PC-3 (cell line): ENCODE measurements around the gene TRPC4AP. TPM values are rescaled to one million over a fixed set of nuclear protein-coding genes. Genes with fewer than 3 reads are reported as not detected.
"Not testable (repeated sequence)": the region's sequence is repeated elsewhere in the genome, so short reads cannot be mapped to it uniquely, and the experiment has no call there.

Source experiments
- ATAC-seq: fragments of 200-7000 bp; cut with Tn5 transposase; 2 replicates; pipeline ENCODE4 v1.9.1; 2020; ENCODE audit warnings: mild to moderate bottlenecking, moderate library complexity
- BruUV-seq: library from RNA; stranded (reverse); fragments of 400-500 nt; replicated peaks from 2 replicates; lab custom pipeline; 2021; lab: Mats Ljungman, UMichigan
- CTCF ChIA-PET: fragments of 300-600 bp; sonication (Branson Sonifier 250); formaldehyde crosslinking; loops from one replicate; lab custom pipeline; 2022; ENCODE audit warnings: antibody characterized with exemption; lab: Charles Lee
- POLR2A ChIA-PET: fragments of 300-600 bp; sonication (Branson Sonifier 250); formaldehyde crosslinking; loops from one replicate; lab custom pipeline; 2022; ENCODE audit warnings: antibody characterized with exemption; ENCODE audit not compliant: unreplicated experiment; lab: Charles Lee
- DNase-seq: peaks from one replicate; pipeline ENCODE4 v3.0.0-alpha.2; 2015
- H2AFZ ChIP-seq: fragments of 300-600 bp; sonication (generic); 2 replicates; pipeline ENCODE4 v1.6.0; 2016; ENCODE audit warnings: antibody characterized with exemption, low read length
- H3F3A ChIP-seq: fragments of 300-600 bp; sonication (generic); one replicate; pipeline ENCODE4 v1.6.0; 2017; ENCODE audit warnings: antibody characterized with exemption, low read length, control low read depth, mild to moderate bottlenecking; ENCODE audit not compliant: unreplicated experiment
- H3K27ac ChIP-seq: fragments of 300-600 bp; sonication (generic); 2 replicates; pipeline ENCODE4 v1.5.1; 2016; ENCODE audit warnings: mild to moderate bottlenecking, low read length
- H3K27me3 ChIP-seq: fragments of 300-600 bp; sonication (generic); 2 replicates; pipeline ENCODE4 v1.6.1; 2016; ENCODE audit warnings: low read length, mixed read lengths
- H3K36me3 ChIP-seq: fragments of 300-600 bp; sonication (generic); 2 replicates; pipeline ENCODE4 v1.6.1; 2016; ENCODE audit warnings: low read depth, mixed run types, low read length, mixed read lengths
- H3K4me1 ChIP-seq: fragments of 300-600 bp; sonication (generic); 2 replicates; pipeline ENCODE4 v1.5.1; 2016; ENCODE audit warnings: low read length; ENCODE audit not compliant: insufficient read depth
- H3K4me2 ChIP-seq: fragments of 300-600 bp; sonication (generic); 2 replicates; pipeline ENCODE4 v1.6.0; 2016; ENCODE audit warnings: low read length
- H3K4me3 ChIP-seq: fragments of 300-600 bp; sonication (generic); 2 replicates; pipeline ENCODE4 v1.5.1; 2016; ENCODE audit warnings: mild to moderate bottlenecking, low read length, mixed read lengths
- H3K79me2 ChIP-seq: fragments of 300-600 bp; sonication (generic); 2 replicates; pipeline ENCODE4 v1.6.1; 2017; ENCODE audit warnings: low read length, mixed read lengths
- H3K9ac ChIP-seq: fragments of 300-600 bp; sonication (generic); 2 replicates; pipeline ENCODE4 v1.6.0; 2016; ENCODE audit warnings: mild to moderate bottlenecking, low read length
- H3K9me2 ChIP-seq: fragments of 300-600 bp; sonication (generic); replicated peaks from 2 replicates; pipeline ENCODE4 v1.6.1; 2016; ENCODE audit warnings: mixed run types, low read length, mixed read lengths
- H3K9me3 ChIP-seq: fragments of 300-600 bp; sonication (generic); 2 replicates; pipeline ENCODE4 v1.6.1; 2016; ENCODE audit warnings: low read length, mixed read lengths
- H4K20me1 ChIP-seq: fragments of 300-600 bp; sonication (generic); 2 replicates; pipeline ENCODE4 v1.6.1; 2016; ENCODE audit warnings: low read length, mixed read lengths
- EZH2 ChIP-seq: fragments of 300-600 bp; sonication (generic); IDR thresholded peaks from one replicate; pipeline ENCODE4 v1.6.1; 2017; ENCODE audit warnings: antibody characterized with exemption, mild to moderate bottlenecking, low read length; ENCODE audit not compliant: unreplicated experiment
- EZH2phosphoT487 ChIP-seq: fragments of 300-600 bp; sonication (generic); IDR thresholded peaks from 2 replicates; pipeline ENCODE4 v1.6.1; 2018; ENCODE audit warnings: mild to moderate bottlenecking, antibody characterized with exemption, low read length, borderline replicate concordance
- intact Hi-C: fragments of 100-400 bp; cut with micrococcal nuclease; formaldehyde crosslinking; loops from 2 replicates; pipeline ENCODE4 v1.9.0; 2023
- total RNA-seq: library from RNA; depleted of rRNA; stranded (reverse); fragments of >200 nt; gene quantifications from 2 replicates; pipeline ENCODE4 v1.2.3, GENCODE V29; 2014
- TF ChIP-seq, protein P1 (sequence below): fragments of 300-600 bp; sonication (generic); conservative IDR thresholded peaks from 2 replicates; pipeline ENCODE4 v1.5.1; 2017; ENCODE audit warnings: antibody characterized with exemption, low read depth, mild to moderate bottlenecking, low read length

TRPC4AP gene
- total RNA-seq, 1 experiment from 2014 or later: 46.9 TPM

DNA sequence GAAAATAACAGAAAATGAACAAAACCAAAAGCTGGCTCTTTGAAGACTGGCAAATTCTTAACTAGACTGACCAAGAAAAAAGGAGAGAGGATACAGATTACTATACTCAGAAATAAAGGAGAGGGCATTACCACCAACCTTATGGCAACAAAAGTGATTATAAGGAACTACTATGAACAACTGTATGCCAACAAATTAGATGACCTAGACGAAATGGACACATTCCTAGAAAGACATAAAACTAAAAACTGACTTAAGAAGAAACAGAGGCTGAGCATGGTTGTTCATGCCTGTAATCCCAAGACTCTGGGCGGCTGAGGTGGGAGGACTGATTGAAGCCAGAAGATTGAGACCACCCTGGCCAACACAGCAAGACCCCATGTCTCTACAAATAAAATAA, 33.5 kb downstream of the TRPC4AP start:
- H3K27me3 ChIP-seq: no peaks in the 10 kb centered on the region
- POLR2A ChIA-PET: no interaction called here
- no TSS peak for BruUV-seq
- no peak for ATAC-seq
- intact Hi-C loops: no loop called here
- peaks cover 27% of the 10 kb centered on the region for H3K4me1 ChIP-seq
- peaks cover 6% of the 10 kb centered on the region for H3F3A ChIP-seq
- H3K27ac ChIP-seq: no peak overlapping the region
- no peak for DNase-seq
- H2AFZ ChIP-seq: no peak overlapping the region
- peaks cover 21% of the 10 kb centered on the region for H3K36me3 ChIP-seq
- H3K4me2 ChIP-seq: no peak overlapping the region
- H3K79me2 ChIP-seq: peaks cover 69% of the 10 kb centered on the region
- TF ChIP-seq EZH2 (no peak), EZH2phosphoT487 (no peak)
- TF ChIP-seq, protein P1, sequence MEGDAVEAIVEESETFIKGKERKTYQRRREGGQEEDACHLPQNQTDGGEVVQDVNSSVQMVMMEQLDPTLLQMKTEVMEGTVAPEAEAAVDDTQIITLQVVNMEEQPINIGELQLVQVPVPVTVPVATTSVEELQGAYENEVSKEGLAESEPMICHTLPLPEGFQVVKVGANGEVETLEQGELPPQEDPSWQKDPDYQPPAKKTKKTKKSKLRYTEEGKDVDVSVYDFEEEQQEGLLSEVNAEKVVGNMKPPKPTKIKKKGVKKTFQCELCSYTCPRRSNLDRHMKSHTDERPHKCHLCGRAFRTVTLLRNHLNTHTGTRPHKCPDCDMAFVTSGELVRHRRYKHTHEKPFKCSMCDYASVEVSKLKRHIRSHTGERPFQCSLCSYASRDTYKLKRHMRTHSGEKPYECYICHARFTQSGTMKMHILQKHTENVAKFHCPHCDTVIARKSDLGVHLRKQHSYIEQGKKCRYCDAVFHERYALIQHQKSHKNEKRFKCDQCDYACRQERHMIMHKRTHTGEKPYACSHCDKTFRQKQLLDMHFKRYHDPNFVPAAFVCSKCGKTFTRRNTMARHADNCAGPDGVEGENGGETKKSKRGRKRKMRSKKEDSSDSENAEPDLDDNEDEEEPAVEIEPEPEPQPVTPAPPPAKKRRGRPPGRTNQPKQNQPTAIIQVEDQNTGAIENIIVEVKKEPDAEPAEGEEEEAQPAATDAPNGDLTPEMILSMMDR: no peak
- H4K20me1 ChIP-seq: peaks cover 9% of the 10 kb centered on the region; the same call in 1 of the 2 replicates
- H3K9me3 ChIP-seq: no peaks in the 10 kb centered on the region
- H3K9ac ChIP-seq: no peak overlapping the region
- no peaks in the 10 kb centered on the region for H3K9me2 ChIP-seq
- H3K4me3 ChIP-seq: no peak overlapping the region
- CTCF ChIA-PET: no interaction called here

DNA sequence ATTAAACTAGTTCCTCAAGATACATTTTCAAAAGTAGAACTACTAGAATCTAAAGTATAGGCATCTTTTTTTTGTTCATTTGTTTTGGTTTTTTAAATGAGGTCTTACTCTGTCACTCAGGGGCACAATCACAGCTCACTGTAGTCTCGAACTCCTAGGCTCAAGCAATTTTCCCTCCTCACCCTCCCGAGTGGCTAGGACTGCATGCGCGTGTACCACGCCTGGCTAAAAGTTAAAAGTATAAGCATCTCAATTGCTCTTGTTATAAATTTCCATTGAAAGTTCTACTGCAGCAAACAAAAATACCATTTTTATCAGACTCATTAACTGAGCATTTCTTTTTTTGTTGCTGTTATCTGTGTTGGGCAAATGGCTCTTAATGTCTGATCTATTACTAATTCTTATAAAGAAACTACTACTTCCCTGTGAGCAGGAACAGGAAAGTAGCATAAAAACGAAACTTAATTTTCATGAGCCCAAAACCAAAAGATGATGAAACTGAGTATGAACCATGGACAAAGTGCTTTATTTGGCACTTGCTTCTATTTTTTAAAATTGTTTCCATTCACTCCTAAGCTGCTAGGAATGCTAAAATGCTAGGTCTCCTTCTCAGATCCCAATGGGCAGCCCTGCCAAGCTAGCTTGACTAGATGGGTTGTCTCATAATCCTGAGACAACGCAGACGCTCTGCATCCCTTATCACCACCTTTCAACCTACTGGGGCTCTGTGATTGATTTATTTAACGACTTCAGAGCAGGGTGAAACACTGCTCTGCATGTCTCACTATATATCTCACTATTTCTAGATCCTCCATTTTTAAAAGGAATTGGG, 36.9 kb downstream of the TRPC4AP start:
- DNase-seq (no peak), ATAC-seq (no peak)
- Histone ChIP-seq H3K79me2 (peaks cover 55% of the 10 kb centered on the region), H3K9me2 (no peaks in the 10 kb centered on the region), H3F3A (peaks cover 6% of the 10 kb centered on the region), H3K4me3 (no peak overlapping the region), H3K27ac (no peak overlapping the region), H2AFZ (no peak overlapping the region), H4K20me1 (no peaks in the 10 kb centered on the region), H3K4me1 (peaks cover 40% of the 10 kb centered on the region), H3K9ac (no peak overlapping the region), H3K36me3 (peaks cover 12% of the 10 kb centered on the region), H3K9me3 (no peaks in the 10 kb centered on the region), H3K27me3 (no peaks in the 10 kb centered on the region), H3K4me2 (peak overlapping the region; percentile 6; the same call in 1 of the 2 replicates)
- ChIA-PET POLR2A (no interaction called here), CTCF (no interaction called here)
- TF ChIP-seq EZH2 (no peak), EZH2phosphoT487 (no peak)
- TF ChIP-seq, protein P1: no peak
- no TSS peak for BruUV-seq
- intact Hi-C loops: no loop called here

DNA sequence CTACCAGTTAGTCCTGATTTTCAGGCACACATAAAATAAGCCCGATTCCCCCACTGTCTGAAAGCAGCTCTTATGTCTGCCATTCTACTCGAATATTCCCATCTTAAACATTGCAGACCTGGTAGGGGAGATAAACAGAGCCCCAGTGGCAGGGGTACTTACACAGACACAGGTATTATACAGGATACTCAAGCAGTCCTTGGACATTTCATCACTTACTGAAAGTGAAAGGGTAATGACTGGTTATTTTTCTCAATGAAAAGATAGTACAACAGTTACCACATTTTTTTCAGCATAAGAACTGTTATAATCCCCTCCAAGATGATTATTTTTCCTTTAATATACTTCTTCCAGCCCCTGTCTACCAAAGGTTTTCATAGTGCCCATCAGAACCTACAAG, 37.8 kb downstream of the TRPC4AP start:
- Histone ChIP-seq H3F3A (peaks cover 6% of the 10 kb centered on the region), H3K36me3 (peaks cover 13% of the 10 kb centered on the region), H3K9me3 (no peaks in the 10 kb centered on the region), H3K4me2 (no peak overlapping the region), H3K27ac (no peak overlapping the region), H4K20me1 (no peaks in the 10 kb centered on the region), H2AFZ (no peak overlapping the region), H3K9me2 (no peaks in the 10 kb centered on the region), H3K9ac (no peak overlapping the region), H3K79me2 (peaks cover 46% of the 10 kb centered on the region), H3K4me1 (peaks cover 40% of the 10 kb centered on the region), H3K27me3 (no peaks in the 10 kb centered on the region), H3K4me3 (no peak overlapping the region)
- ChIA-PET POLR2A (no interaction called here), CTCF (no interaction called here)
- no TSS peak for BruUV-seq
- TF ChIP-seq EZH2 (no peak), EZH2phosphoT487 (no peak)
- TF ChIP-seq, protein P1: no peak
- intact Hi-C loops: no loop called here
- ATAC-seq (no peak), DNase-seq (no peak)

DNA sequence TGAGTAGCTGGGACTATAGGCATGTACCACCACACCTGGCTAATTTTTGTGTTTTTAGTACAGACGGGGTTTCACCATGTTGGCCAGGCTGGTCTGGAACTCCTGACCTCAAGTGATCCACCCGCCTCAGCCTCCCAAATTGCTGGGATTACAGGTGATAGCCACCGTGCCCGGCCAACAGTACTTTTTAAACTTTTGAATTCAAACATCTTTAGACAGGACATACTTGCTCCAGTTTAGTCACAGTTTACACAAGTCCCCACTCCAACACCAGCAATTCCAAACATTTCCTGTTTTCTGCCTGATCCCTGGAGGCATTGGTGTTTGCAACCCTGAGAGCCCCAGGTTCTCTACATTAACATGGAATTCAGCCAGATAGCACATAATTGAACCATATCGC, 40.0 kb downstream of the TRPC4AP start:
- H3K4me3 ChIP-seq, H3K27ac ChIP-seq, H4K20me1 ChIP-seq, H2AFZ ChIP-seq, H3K27me3 ChIP-seq, BruUV-seq, H3K9ac ChIP-seq, POLR2A ChIA-PET, H3K9me3 ChIP-seq, H3K9me2 ChIP-seq, H3F3A ChIP-seq, intact Hi-C loops: not testable (repeated sequence)
- DNase-seq: peak; percentile 88
- Histone ChIP-seq H3K4me2 (peak overlapping the region; percentile 29), H3K79me2 (peaks cover 26% of the 10 kb centered on the region; the same call in 1 of the 2 replicates), H3K36me3 (peaks cover 29% of the 10 kb centered on the region), H3K4me1 (peaks cover 40% of the 10 kb centered on the region)
- ATAC-seq: peak; percentile 92
- CTCF ChIA-PET: interaction anchor here (0.6 kb wide), 1 partner anchor 567 kb away, joined by 3 read pairs; no protein-coding TSS in a partner anchor
